ENCODE measurements around the gene HOATZ. TPM values are rescaled to one million over a fixed set of nuclear protein-coding genes. Genes with fewer than 3 reads are reported as not detected.

The HOATZ gene
- total RNA-seq, 3 donors from 2014 or later: not detected

GRCh38 chr11:111490496-111490895 is 24.1 kb upstream of the HOATZ start:
- H3K9me3 ChIP-seq: no peaks in the 10 kb centered on the region
- no peaks in the 10 kb centered on the region for H3K36me3 ChIP-seq (ENCODE audit: low read depth)
- no peaks in the 10 kb centered on the region for H3K4me1 ChIP-seq (ENCODE audit: low read depth)
- ATAC-seq (no peak), DNase-seq (no peak)
- no peak overlapping the region for H3K4me3 ChIP-seq
- TF ChIP-seq CTCF (IDR thresholded peaks at IDR 0.05): no peak
- intact Hi-C loops (cut with DNase I, micrococcal nuclease): no loop called here

DNA sequence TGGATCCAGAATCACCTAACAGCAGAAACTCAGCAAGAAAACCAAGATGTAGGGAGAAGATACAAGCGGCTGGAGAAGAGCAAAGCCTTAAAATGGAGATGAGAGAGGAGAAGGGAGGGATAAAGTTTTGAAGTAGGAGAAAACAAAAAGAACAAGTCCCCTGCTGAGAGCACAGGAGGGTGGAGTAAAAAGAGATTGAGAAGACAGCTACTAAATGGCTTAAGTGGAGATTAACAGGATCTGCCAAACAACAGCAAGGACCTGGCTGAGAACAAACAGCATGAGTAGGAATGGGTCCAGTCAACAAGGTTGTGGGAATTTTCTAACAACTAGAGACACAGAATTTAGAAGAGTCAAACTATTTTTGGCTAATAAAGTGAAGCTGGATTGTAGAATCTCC is 20.5 kb upstream of the HOATZ start:
- DNase-seq (no peak), ATAC-seq (no peak)
- Histone ChIP-seq H3K9me3 (no peaks in the 10 kb centered on the region), H3K4me1 (ENCODE audit: low read depth) (no peaks in the 10 kb centered on the region), H3K4me3 (no peak overlapping the region), H3K36me3 (ENCODE audit: low read depth) (no peaks in the 10 kb centered on the region)
- no peak for TF ChIP-seq CTCF (IDR thresholded peaks at IDR 0.05)
- intact Hi-C loops (cut with DNase I, micrococcal nuclease): no loop called here

DNA sequence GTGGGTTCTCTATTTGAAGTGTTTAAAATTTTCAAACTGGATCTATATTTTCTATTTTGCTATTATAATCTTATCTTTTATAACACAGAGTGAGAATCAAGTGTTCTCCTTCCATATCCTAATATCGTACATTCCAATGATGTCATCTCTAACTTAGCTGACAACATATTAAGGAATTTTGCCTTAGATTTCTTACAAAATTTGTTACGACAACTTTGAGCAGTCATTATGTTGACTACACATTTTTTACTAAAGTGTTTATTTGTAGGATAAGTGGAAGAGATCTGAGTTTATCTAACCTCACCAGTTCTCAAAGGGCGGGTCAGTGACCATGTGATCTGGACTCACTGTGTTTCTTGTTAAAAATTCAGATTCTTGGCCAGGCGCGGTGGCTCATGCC is 15.1 kb upstream of the HOATZ start:
- DNase-seq: no peak
- no peak for TF ChIP-seq CTCF (IDR thresholded peaks at IDR 0.05)
- no peaks in the 10 kb centered on the region for H3K36me3 ChIP-seq (ENCODE audit: low read depth)
- no peaks in the 10 kb centered on the region for H3K4me1 ChIP-seq (ENCODE audit: low read depth)
- no peak for ATAC-seq
- intact Hi-C loops (cut with DNase I, micrococcal nuclease): no loop called here
- H3K4me3 ChIP-seq: no peak overlapping the region
- no peaks in the 10 kb centered on the region for H3K9me3 ChIP-seq

DNA sequence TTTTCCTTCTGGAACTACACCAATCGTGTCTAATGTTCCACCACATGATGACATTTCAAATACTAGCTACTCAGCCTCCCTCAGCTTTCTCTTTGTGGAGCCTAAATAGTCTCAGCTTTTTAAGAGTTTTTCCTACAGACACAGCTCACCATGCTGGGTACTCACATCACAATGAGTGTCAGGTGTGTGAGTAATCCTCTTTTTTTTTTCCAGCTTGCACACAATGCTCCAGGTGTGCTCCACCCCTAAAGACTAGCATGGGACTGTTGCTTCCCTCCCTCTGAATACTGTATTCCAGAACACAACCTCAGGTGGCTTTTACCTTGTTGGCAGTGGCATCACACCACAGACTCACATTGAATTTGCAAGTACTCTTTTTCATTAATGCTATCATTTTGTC is 14.1 kb upstream of the HOATZ start:
- Histone ChIP-seq H3K36me3 (ENCODE audit: low read depth) (no peaks in the 10 kb centered on the region), H3K4me1 (ENCODE audit: low read depth) (no peaks in the 10 kb centered on the region), H3K9me3 (no peaks in the 10 kb centered on the region), H3K4me3 (no peak overlapping the region)
- ATAC-seq: no peak
- no peak for DNase-seq
- intact Hi-C loops (cut with DNase I, micrococcal nuclease): no loop called here
- no peak for TF ChIP-seq CTCF (IDR thresholded peaks at IDR 0.05)

- intact Hi-C loops (cut with DNase I, micrococcal nuclease): no loop called here
- no peak for TF ChIP-seq CTCF (IDR thresholded peaks at IDR 0.05)
- no peak overlapping the region for H3K4me3 ChIP-seq
- ATAC-seq (no peak), DNase-seq (no peak)
- no peaks in the 10 kb centered on the region for H3K9me3 ChIP-seq
- no peaks in the 10 kb centered on the region for H3K36me3 ChIP-seq (ENCODE audit: low read depth)
- H3K4me1 ChIP-seq (ENCODE audit: low read depth): no peaks in the 10 kb centered on the region
These were observed 12.0 kb upstream of the HOATZ start for GRCh38 chr11:111502611-111503010.

GRCh38 chr11:111510311-111510710 is 4.3 kb upstream of the HOATZ start:
- intact Hi-C loops (cut with DNase I, micrococcal nuclease): no loop called here
- ATAC-seq: no peak

More at GRCh38 chr11:111510311-111510710, 4.3 kb upstream of the HOATZ start:
- no peak for DNase-seq
- Histone ChIP-seq H3K4me1 (ENCODE audit: low read depth) (peaks cover 6% of the 10 kb centered on the region), H3K9me3 (no peaks in the 10 kb centered on the region), H3K4me3 (no peak overlapping the region), H3K36me3 (ENCODE audit: low read depth) (no peaks in the 10 kb centered on the region)
- TF ChIP-seq CTCF (IDR thresholded peaks at IDR 0.05): no peak

Measured in mucosa of descending colon (tissue), 3 donors.